ENCODE data around the gene NFE2L3.

GRCh38 chr7:26208040-26208439 lies 56.0 kb downstream of the NFE2L3 start:
- no peak for TF ChIP-seq POLR2A (IDR thresholded peaks at IDR 0.05)
- no peak for TF ChIP-seq CTCF (IDR thresholded peaks at IDR 0.05)

Measured in esophagus squamous epithelium (tissue), 4 donors.